Measurements from ENCODE around the gene TMIGD3.
"Not testable (repeated sequence)": the region's sequence is repeated elsewhere in the genome, so short reads cannot be mapped to it uniquely, and the experiment has no call there.

Gene TMIGD3

DNA sequence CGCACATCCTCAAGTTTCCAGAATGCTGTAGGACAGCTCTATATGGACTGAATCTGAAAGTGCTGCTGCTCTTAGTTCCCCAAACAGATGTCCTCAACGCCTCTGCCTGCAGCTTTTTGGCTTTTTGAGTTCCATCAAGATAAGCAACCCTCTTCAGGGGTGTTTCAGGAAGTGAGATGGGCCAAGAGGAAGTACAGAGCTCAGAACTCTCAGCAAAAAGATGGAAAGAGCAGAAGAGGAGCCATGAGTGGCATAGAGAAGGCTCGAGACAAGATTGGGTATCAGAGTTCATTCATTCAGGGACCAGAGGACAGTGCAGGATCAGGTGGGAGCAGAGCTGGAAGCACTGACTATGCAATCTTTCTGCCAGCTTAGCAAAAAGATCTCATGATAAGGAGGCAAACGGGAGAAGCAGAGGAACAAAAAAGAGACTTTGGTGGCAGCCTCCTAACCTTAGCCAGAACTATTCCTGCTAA is at the start of gene TMIGD3, which contains the start of gene ADORA3:
Gene TMIGD3, minus strand, starts transcription at position 49 of the 476 bp plus-strand sequence. CDS start 279 bp downstream, outside the sequence.
Gene ADORA3, minus strand, starts transcription at position 49 of the 476 bp plus-strand sequence. CDS start 279 bp downstream, outside the sequence.
- no peak for ATAC-seq (replicated peaks; ENCODE audit: extremely low read depth, poor library complexity, severe bottlenecking)
- peaks cover 47% of the 10 kb centered on the region for H3K4me1 Mint-ChIP-seq

DNA sequence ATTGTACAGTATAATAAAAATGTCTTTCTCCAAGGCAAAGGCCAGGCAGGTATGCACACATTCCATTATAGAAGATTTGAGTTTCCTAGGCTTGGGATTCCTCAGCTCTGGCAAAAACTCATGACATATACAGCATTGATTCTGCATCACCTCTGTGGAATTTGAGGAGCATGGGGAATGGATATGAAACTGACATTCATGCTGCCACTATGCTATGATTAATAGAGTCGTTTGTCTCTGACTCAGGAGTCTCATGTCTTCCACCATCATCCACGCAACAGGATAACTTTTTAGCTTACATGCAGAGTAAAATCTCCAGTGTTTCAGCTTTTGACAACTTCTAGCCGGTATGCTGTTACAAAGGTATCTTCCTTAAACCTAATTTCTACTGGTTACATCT is 49.8 kb upstream of the TMIGD3 start:
- Mint-ChIP-seq H3K36me3 (ENCODE audit: insufficient read depth) (no peaks in the 10 kb centered on the region), H3K9me3 (no peaks in the 10 kb centered on the region), H3K27me3 (no peaks in the 10 kb centered on the region), H3K4me1 (peaks cover 12% of the 10 kb centered on the region), H3K4me3 (no peak overlapping the region), H3K27ac (ENCODE audit: low read depth) (no peak overlapping the region)
- ATAC-seq (replicated peaks; ENCODE audit: extremely low read depth, poor library complexity, severe bottlenecking) = no peak
- no peak for DNase-seq (ENCODE audit: low spot score in 2 of 2)

More for the DNA sequence above, at the start of gene TMIGD3, which contains the start of gene ADORA3:
- H3K27me3 Mint-ChIP-seq = no peaks in the 10 kb centered on the region
- H3K9me3 Mint-ChIP-seq = no peaks in the 10 kb centered on the region
- H3K27ac Mint-ChIP-seq (ENCODE audit: low read depth) = no peak within 1 kb of the TSS
- H3K36me3 Mint-ChIP-seq (ENCODE audit: insufficient read depth) = no peaks in the 10 kb centered on the region
- H3K4me3 Mint-ChIP-seq = peak within 1 kb of the TSS; percentile 38
- no peak for DNase-seq (ENCODE audit: low spot score in 2 of 2)

DNA sequence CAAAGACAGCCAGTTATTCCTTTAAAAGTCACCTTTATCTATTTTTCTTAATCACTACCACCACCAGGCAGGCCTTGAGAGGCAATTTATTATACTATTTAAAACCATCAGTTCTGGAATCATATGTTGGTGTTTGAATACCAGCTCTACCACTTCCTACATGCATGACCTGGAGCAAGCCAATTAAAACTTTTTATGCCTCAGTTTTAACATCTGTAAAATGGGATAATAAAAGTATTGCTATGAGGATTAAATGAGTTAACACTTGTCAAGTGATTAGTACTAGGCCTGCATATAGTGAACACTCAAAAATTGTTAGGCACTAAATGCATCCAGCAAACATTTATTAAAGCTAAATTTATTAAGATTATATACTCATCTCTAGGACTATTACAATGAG is 49.2 kb upstream of the TMIGD3 start:
- Mint-ChIP-seq H3K4me3 (no peak overlapping the region), H3K36me3 (ENCODE audit: insufficient read depth) (no peaks in the 10 kb centered on the region), H3K4me1 (peaks cover 12% of the 10 kb centered on the region), H3K27ac (ENCODE audit: low read depth) (no peak overlapping the region), H3K27me3 (no peaks in the 10 kb centered on the region), H3K9me3 (no peaks in the 10 kb centered on the region)
- ATAC-seq (replicated peaks; ENCODE audit: extremely low read depth, poor library complexity, severe bottlenecking) (no peak), DNase-seq (ENCODE audit: low spot score in 2 of 2) (no peak)

DNA sequence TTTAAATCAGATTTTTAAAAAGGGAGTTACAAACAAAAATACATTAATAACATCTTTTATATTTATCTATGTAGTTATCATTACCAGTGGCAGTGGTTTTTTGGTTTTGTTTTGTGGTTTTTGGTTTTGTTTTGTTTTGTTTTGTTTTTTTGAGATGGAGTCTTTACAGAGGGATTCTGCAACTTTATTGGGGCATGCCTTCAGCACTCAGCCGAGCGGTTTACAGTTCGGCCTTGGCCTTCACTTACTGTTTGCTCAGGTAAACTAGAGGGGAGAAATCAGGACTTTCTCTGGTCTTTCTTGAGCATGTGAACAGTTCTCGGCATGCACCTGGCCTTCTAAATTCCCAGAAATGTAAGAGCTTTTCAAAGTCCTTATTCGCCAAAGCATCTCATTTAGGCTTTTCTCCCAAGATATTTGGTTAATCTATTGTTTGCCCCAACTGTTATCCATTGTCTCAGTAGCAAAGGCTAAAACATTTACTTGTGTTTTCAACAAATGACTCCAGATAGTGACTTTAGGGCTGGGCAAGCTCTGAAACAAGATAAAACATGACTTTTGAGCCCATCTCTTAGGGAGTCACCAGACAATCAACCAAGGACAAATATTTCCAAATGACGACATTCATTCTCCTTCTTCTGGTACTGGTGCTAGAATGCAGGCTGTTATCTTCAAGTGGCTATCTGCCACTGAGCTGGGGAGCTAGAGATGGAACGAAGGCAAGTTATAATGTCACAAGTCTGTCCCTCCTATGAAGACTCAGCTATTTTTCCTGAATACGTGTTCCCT is 48.4 kb upstream of the TMIGD3 start:
- Mint-ChIP-seq H3K4me1 (peaks cover 12% of the 10 kb centered on the region), H3K36me3 (ENCODE audit: insufficient read depth) (no peaks in the 10 kb centered on the region), H3K27ac (ENCODE audit: low read depth) (no peak overlapping the region), H3K9me3 (no peaks in the 10 kb centered on the region), H3K4me3 (no peak overlapping the region), H3K27me3 (no peaks in the 10 kb centered on the region)
- DNase-seq (ENCODE audit: low spot score in 2 of 2) = no peak
- no peak for ATAC-seq (replicated peaks; ENCODE audit: extremely low read depth, poor library complexity, severe bottlenecking)

DNA sequence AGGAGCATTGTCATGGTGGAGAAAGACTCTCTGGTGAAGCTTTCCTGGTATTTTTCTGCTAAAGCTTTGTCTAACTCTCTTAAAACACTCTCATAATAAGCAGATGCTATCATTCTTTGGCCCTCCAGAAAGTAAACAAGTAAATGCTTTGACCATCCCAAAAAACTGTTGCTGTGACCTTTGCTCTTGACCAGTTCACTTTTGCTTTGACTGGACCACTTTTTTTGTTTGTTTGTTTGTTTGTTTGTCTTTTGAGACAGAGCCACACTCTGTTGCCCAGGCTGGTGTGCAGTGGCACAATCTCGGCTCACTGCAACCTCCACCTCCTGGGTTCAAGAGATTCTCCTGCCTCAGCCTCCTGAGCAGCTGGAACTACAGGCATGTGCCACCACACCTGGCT is 44.4 kb upstream of the TMIGD3 start:
- not testable (repeated sequence) for DNase-seq (ENCODE audit: low spot score in 2 of 2); H3K9me3 Mint-ChIP-seq; ATAC-seq (replicated peaks; ENCODE audit: extremely low read depth, poor library complexity, severe bottlenecking); H3K27me3 Mint-ChIP-seq; H3K4me3 Mint-ChIP-seq; H3K27ac Mint-ChIP-seq (ENCODE audit: low read depth); H3K36me3 Mint-ChIP-seq (ENCODE audit: insufficient read depth)
- peaks cover 12% of the 10 kb centered on the region for H3K4me1 Mint-ChIP-seq

DNA sequence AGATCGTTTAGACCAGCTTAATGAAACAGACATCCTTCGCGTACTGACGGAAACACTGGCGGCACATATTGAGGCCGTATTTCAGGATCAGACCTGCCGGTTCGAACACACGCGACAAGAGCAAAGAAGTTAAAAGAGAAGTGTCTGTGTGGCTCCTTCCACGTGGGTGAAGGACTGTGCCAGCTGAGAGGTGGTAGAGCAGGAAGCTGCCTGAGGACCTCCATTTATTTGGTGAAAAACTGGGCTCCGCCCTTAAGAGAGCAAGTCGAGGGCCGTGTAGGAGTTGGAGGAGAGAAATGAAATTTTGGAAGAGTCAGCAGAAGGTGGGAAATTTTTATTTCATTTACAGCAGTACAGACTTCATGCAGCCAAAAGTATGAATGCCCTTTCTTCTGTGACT is 38.8 kb upstream of the TMIGD3 start:
- Mint-ChIP-seq H3K27me3 (no peaks in the 10 kb centered on the region), H3K4me3 (no peak overlapping the region), H3K27ac (ENCODE audit: low read depth) (no peak overlapping the region), H3K9me3 (no peaks in the 10 kb centered on the region), H3K4me1 (no peaks in the 10 kb centered on the region), H3K36me3 (ENCODE audit: insufficient read depth) (no peaks in the 10 kb centered on the region)
- ATAC-seq (replicated peaks; ENCODE audit: extremely low read depth, poor library complexity, severe bottlenecking) = no peak
- DNase-seq (ENCODE audit: low spot score in 2 of 2) = no peak

DNA sequence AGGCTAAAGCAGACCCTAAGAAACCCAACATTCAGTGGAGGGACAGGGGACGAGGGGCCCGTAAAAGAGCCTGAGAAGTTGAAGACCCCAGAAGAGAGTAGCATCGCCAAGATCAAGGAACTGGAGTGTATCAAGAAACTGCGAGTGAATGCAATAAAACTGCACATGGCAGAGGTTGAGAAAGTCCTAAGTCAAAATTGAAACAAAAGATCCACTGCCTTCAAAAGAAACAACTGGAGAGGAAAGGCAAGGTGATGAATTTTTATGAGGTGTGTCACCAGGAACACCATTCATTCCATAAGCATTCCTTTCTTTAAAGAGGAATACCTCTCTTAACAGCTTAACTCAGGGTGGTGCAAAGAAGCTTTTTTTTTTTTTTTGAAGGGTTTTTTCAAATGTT is 38.3 kb upstream of the TMIGD3 start:
- ATAC-seq (replicated peaks; ENCODE audit: extremely low read depth, poor library complexity, severe bottlenecking) (no peak), DNase-seq (ENCODE audit: low spot score in 2 of 2) (no peak)
- no peak overlapping the region for H3K4me3 Mint-ChIP-seq
- H3K27me3 Mint-ChIP-seq = no peaks in the 10 kb centered on the region
- H3K4me1 Mint-ChIP-seq = no peaks in the 10 kb centered on the region
- no peaks in the 10 kb centered on the region for H3K9me3 Mint-ChIP-seq
- H3K36me3 Mint-ChIP-seq (ENCODE audit: insufficient read depth) = no peaks in the 10 kb centered on the region
- no peak overlapping the region for H3K27ac Mint-ChIP-seq (ENCODE audit: low read depth)

DNA sequence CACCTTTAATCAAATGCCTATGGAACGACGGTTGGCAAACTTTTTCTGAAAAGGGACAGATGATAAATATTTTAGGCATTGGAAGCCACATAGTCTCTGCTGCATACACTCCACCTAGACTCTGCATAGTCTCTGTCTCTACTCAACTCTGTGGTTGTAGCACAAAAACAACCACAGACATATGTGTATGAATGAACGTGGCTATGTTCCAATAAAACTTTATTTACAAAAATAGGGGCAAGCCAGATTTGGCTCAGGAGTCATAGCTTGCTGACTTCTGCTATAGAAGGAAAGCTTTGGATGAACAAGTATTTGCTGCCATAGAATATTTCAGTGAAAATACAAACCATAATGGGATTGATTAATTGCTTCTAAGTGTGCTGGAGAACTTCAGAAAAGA is 37.5 kb upstream of the TMIGD3 start:
- no peaks in the 10 kb centered on the region for H3K36me3 Mint-ChIP-seq (ENCODE audit: insufficient read depth)
- no peak overlapping the region for H3K4me3 Mint-ChIP-seq
- H3K27ac Mint-ChIP-seq (ENCODE audit: low read depth) = no peak overlapping the region
- no peaks in the 10 kb centered on the region for H3K27me3 Mint-ChIP-seq
- no peak for ATAC-seq (replicated peaks; ENCODE audit: extremely low read depth, poor library complexity, severe bottlenecking)
- H3K4me1 Mint-ChIP-seq = no peaks in the 10 kb centered on the region
- H3K9me3 Mint-ChIP-seq = no peaks in the 10 kb centered on the region
- DNase-seq (ENCODE audit: low spot score in 2 of 2) = no peak

DNA sequence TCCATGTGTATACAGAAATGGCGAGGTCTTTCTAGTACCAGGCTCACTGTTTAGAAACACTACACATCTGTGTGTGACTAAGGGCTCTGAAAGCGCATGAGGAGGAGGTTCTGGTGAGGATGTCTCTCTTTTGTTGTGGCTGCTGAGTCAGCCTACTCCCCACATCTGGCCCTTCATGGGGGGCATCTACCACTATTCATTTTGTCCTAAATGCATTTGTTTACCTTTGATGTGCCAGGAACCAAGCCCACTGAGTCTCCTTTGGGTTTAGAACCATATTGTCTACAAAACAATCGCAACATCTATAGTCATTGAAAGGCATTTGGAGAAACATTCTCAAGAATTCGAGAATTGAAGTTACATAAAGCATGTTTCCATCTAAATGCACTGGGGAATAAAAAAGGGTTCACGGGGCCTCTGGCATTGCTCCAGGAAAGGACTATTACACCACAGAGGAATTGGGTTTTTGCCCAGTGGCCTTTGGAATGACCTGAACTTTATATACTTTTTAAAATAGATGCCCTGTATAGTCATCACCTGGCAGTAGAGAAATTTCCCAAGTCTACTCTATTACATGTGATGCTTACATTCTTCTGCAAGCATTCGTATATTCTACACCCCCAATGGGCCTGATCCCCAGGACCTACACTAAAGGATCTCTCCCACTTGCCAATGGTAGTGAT is 35.1 kb upstream of the TMIGD3 start:
- Mint-ChIP-seq H3K27me3 (no peaks in the 10 kb centered on the region), H3K4me1 (no peaks in the 10 kb centered on the region), H3K9me3 (no peaks in the 10 kb centered on the region), H3K4me3 (no peak overlapping the region), H3K36me3 (ENCODE audit: insufficient read depth) (no peaks in the 10 kb centered on the region), H3K27ac (ENCODE audit: low read depth) (no peak overlapping the region)
- ATAC-seq (replicated peaks; ENCODE audit: extremely low read depth, poor library complexity, severe bottlenecking) (no peak), DNase-seq (ENCODE audit: low spot score in 2 of 2) (no peak)

DNA sequence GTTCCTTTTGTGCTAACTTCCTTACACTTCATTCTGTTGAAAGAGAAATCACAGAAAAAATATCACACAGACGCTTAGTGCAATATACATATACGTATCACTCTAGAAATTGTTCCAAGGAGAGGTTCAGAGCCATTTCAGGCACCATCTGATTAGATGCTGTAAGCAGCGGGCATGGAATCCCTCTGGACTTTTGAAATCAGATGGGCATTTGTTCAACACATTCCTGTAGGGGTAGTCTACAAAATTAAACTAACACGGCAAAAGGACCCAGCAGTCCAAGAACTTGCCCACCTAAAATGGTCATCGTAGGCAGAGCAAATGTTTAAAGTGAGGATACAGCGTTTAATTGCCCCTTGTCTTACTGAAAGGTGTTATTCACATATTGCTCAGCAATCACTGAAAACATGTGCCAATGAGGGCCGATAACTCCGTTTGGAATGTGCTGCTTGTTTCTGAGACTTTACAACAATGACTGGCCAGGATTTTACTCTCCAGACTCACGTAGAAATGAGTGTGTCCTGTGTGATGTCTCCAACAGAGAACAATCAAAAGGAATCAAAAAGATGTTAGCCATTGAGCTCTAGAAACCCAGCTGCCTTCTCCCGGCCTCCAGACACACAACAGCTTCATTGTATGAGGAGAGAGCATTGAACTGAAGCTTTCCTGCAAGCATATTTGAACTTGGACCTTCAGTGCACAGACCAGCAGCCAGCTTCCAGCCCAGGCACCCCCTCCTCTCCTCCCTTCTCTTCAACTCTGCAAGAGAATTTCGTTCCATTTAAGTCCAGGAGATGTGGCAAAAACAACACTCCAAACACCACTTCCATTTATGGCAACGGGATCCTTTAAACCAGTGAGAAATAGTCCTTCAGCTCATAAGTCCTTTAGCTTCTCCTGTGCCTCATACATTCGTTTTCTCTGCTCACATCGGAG is 32.1 kb upstream of the TMIGD3 start:
- H3K4me1 Mint-ChIP-seq = no peaks in the 10 kb centered on the region
- H3K27ac Mint-ChIP-seq (ENCODE audit: low read depth) = no peak overlapping the region
- ATAC-seq (replicated peaks; ENCODE audit: extremely low read depth, poor library complexity, severe bottlenecking) (no peak), DNase-seq (ENCODE audit: low spot score in 2 of 2) (no peak)
- H3K9me3 Mint-ChIP-seq = no peaks in the 10 kb centered on the region
- H3K27me3 Mint-ChIP-seq = no peaks in the 10 kb centered on the region
- no peak overlapping the region for H3K4me3 Mint-ChIP-seq
- no peaks in the 10 kb centered on the region for H3K36me3 Mint-ChIP-seq (ENCODE audit: insufficient read depth)

DNA sequence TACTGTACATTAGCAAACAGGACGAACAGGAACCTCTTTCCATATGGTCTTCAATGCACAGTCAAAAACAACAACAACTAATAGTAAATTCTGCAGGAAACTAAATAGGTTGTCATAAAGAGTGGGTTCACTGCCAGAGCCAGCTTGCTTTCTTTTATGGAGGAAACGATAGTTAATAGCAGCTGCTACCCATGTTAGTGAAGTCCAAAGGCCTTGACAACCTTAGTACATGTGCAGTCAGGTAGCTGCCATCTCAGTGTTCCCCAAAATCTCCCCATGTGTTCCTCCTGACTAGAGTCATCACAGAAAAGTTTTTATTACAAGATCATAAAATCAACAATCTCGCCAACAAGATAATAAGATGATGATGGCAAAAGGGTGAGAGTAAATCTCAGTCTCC is 16.6 kb upstream of the TMIGD3 start:
- no peak overlapping the region for H3K4me3 Mint-ChIP-seq

DNA sequence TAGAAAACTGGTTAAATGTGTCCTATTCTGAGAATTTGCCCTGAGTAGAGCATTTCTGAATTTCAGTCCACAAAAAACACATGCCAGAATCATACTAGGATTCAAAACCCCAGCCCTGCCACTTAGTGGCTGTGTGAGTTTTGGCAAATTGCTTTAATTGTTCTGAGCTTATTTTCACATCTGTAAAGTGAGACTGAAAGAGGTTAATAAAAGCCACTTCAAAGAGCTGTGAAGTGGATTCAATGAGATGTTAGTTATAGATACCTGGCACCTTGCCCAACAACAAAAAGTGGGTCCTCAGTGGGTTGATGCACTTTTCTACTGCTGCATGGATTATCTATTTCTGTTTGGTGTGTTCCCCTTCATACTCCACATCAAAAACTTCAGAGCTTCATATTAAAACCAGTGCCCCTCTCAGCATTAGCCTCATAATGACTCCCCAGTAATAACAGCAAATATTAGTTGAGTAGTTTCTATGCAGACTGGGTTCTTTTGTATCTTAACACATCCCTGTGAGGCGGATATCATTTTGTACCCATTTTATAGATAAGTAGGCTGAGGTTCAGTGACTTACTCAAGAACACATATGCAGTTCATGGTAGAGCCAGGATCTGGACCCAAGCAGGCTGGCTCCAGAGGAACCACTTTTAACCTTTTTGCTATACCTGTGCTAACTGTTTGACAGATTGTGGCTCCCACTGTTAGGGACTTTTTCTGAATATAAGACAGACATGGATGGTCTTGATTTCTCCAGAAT is 14.2 kb upstream of the TMIGD3 start:
- DNase-seq (ENCODE audit: low spot score in 2 of 2) (no peak), ATAC-seq (replicated peaks; ENCODE audit: extremely low read depth, poor library complexity, severe bottlenecking) (peak; percentile 65)
- Mint-ChIP-seq H3K4me1 (peaks cover 28% of the 10 kb centered on the region), H3K27ac (ENCODE audit: low read depth) (peak overlapping the region; percentile 68), H3K27me3 (no peaks in the 10 kb centered on the region), H3K36me3 (ENCODE audit: insufficient read depth) (peaks cover 3% of the 10 kb centered on the region), H3K4me3 (peak overlapping the region; percentile 56), H3K9me3 (no peaks in the 10 kb centered on the region)

More for the DNA sequence above, 16.6 kb upstream of the TMIGD3 start:
- no peaks in the 10 kb centered on the region for H3K9me3 Mint-ChIP-seq
- H3K27ac Mint-ChIP-seq (ENCODE audit: low read depth) = no peak overlapping the region
- H3K36me3 Mint-ChIP-seq (ENCODE audit: insufficient read depth) = peaks cover 3% of the 10 kb centered on the region
- no peaks in the 10 kb centered on the region for H3K27me3 Mint-ChIP-seq
- DNase-seq (ENCODE audit: low spot score in 2 of 2) (no peak), ATAC-seq (replicated peaks; ENCODE audit: extremely low read depth, poor library complexity, severe bottlenecking) (no peak)
- peaks cover 26% of the 10 kb centered on the region for H3K4me1 Mint-ChIP-seq

All from central memory CD8-positive, alpha-beta T cell (primary cell).